ENCODE data around the gene QSOX2.

DNA sequence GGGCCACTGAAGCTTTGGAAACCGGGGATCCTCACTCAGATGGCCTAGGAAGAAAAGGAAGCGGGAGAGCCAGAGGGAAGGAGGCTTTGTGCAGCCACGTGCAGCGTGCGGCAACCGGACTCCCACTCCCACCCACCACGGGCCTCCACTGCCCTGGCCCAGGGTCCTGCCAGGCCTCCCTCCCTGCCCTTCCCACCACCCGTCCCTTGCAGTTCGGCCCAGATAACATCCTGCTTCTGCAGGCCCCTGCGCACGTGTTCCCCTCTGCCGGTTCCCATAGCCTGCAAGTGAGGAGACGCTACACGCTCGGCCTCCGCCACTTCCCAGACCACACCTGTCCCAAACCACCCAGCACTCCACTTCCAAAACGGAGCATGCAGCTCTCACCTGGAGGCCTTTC, 36.4 kb downstream of the QSOX2 start:
- TF ChIP-seq EZH2 (IDR thresholded peaks at IDR 0.05; ENCODE audit: borderline replicate concordance, low read length): no peak
- TF ChIP-seq, protein P1, sequence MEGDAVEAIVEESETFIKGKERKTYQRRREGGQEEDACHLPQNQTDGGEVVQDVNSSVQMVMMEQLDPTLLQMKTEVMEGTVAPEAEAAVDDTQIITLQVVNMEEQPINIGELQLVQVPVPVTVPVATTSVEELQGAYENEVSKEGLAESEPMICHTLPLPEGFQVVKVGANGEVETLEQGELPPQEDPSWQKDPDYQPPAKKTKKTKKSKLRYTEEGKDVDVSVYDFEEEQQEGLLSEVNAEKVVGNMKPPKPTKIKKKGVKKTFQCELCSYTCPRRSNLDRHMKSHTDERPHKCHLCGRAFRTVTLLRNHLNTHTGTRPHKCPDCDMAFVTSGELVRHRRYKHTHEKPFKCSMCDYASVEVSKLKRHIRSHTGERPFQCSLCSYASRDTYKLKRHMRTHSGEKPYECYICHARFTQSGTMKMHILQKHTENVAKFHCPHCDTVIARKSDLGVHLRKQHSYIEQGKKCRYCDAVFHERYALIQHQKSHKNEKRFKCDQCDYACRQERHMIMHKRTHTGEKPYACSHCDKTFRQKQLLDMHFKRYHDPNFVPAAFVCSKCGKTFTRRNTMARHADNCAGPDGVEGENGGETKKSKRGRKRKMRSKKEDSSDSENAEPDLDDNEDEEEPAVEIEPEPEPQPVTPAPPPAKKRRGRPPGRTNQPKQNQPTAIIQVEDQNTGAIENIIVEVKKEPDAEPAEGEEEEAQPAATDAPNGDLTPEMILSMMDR (IDR thresholded peaks at IDR 0.05; ENCODE audit: low read length): no peak
